Motor neuron (in vitro differentiated cells): Measurements from ENCODE around the gene TMEM141. TPM values are rescaled to one million over a fixed set of nuclear protein-coding genes. Genes with fewer than 3 reads are reported as not detected.

Experiments used
- ATAC-seq, 8 experiments: fragments of 200-7000 bp; cut with Tn5 transposase; replicated peaks in 6 of 8; 2 replicates each; pipeline ENCODE4 v1.8.0; 2021; ENCODE audit warnings: mild to moderate bottlenecking in 8 of 8, moderate library complexity in 8 of 8
- H3K27ac ChIP-seq, 2 donors: fragments of 250-450 bp; sonication (Bioruptor Pico); 2 replicates each; pipeline ENCODE4 v1.9.0; 2021; ENCODE audit warnings: antibody characterized with exemption in 2 of 2, mild to moderate bottlenecking in 2 of 2, moderate library complexity in 1 of 2
- H3K4me1 ChIP-seq, 2 donors: fragments of 250-450 bp; sonication (Bioruptor Pico); replicated peaks in 1 of 2; 2 replicates each; pipeline ENCODE4 v1.6.1; 2021; ENCODE audit warnings: antibody characterized with exemption in 2 of 2, mild to moderate bottlenecking in 2 of 2, moderate library complexity in 1 of 2
- H3K4me3 ChIP-seq, 5 donors: fragments of 250-450 bp; sonication (Bioruptor Pico); 2 replicates each; pipeline ENCODE4 v1.9.0; 2021; ENCODE audit warnings: antibody characterized with exemption in 5 of 5, mild to moderate bottlenecking in 5 of 5, moderate library complexity in 4 of 5
- WGBS, 10 experiments: fragments of 450-650 bp; shearing (Covaris generic); methylation state at CpG; one replicate each; pipeline ENCODE4 v1.0.0; 2022; 5-methylcytosine and 5-hydroxymethylcytosine counted together
- in situ Hi-C, 9 experiments: fragments of 400-800 bp; cut with MboI; loops; one replicate each; pipeline ENCODE4 v1.15.0; 2021; ENCODE audit warnings: low sequenced_read_pairs in 9 of 9, low pct_unique_long_range_greater_than_20kb in 2 of 9; ENCODE audit not compliant: unreplicated experiment in 9 of 9
- total RNA-seq, 8 experiments: library from RNA; unstranded; fragments of 300-600 nt; gene quantifications; 2 replicates each; pipeline versions ENCODE4 v1.2.3 to v1.2.4, GENCODE V29; 2022

The TMEM141 gene
- total RNA-seq, 8 experiments from 2014 or later = 21.7 to 92.7 (median 39.5) TPM

GRCh38 chr9:136820971-136821825 is 30.1 kb downstream of the TMEM141 start:
- Histone ChIP-seq H3K27ac (no peak overlapping the region), H3K4me3 (no peak overlapping the region), H3K4me1 (peaks cover 4 to 5% of the 10 kb centered on the region in 2 donors)
- peak in 6 of 8 experiments; percentile 60 to 85 (median 62) for ATAC-seq
- in situ Hi-C loops = no loop called here
- WGBS, 10 experiments = 44 to 100% (median 64%) methylated on average over 2 to 30 of the region's 83 CpGs; no CpG with 5 or more reads in 2 of the 10 experiments

GRCh38 chr9:136821826-136822544 is 30.8 kb downstream of the TMEM141 start:
- no peak overlapping the region for H3K4me3 ChIP-seq
- in situ Hi-C loops = no loop called here
- no peak overlapping the region for H3K27ac ChIP-seq
- H3K4me1 ChIP-seq = peaks cover 4 to 5% of the 10 kb centered on the region in 2 donors
- ATAC-seq = peak in 4 of 8 experiments; percentile 10 to 13 (median 12)
- 68% methylated on average over 4 of the region's 42 CpGs; no CpG with 5 or more reads in 9 of the 10 experiments for WGBS, 10 experiments

- H3K4me1 ChIP-seq = peaks cover 4 to 5% of the 10 kb centered on the region in 2 donors
- no peak for ATAC-seq
- 80 to 94% (median 91%) methylated on average over 2 to 11 of the region's 30 CpGs; no CpG with 5 or more reads in 6 of the 10 experiments for WGBS, 10 experiments
- in situ Hi-C loops = no loop called here
- H3K27ac ChIP-seq = no peak overlapping the region
- no peak overlapping the region for H3K4me3 ChIP-seq
Observed at GRCh38 chr9:136823136-136824046, 32.2 kb downstream of the TMEM141 start.

GRCh38 chr9:136824496-136825225 is 33.5 kb downstream of the TMEM141 start:
- H3K4me3 ChIP-seq = no peak overlapping the region
- ATAC-seq = no peak
- peaks cover 4 to 5% of the 10 kb centered on the region in 2 donors for H3K4me1 ChIP-seq
- WGBS, 10 experiments = 67 to 100% (median 100%) methylated on average over 1 to 3 of the region's 21 CpGs; no CpG with 5 or more reads in 3 of the 10 experiments
- in situ Hi-C loops = no loop called here
- no peak overlapping the region for H3K27ac ChIP-seq

- Histone ChIP-seq H3K4me1 (peaks cover 4 to 5% of the 10 kb centered on the region in 2 donors), H3K4me3 (no peak overlapping the region), H3K27ac (no peak overlapping the region)
- no peak for ATAC-seq
- in situ Hi-C loops = no loop called here
- WGBS, 10 experiments = 85 to 100% (median 93%) methylated on average over 1 to 4 of the region's 44 CpGs; no CpG with 5 or more reads in 7 of the 10 experiments
Observed at GRCh38 chr9:136825295-136826187, 34.4 kb downstream of the TMEM141 start.

- 100% methylated on average over 2 of the region's 17 CpGs; no CpG with 5 or more reads in 9 of the 10 experiments for WGBS, 10 experiments
Observed at GRCh38 chr9:136826188-136826541, 35.0 kb downstream of the TMEM141 start.

GRCh38 chr9:136826703-136827582 is 35.8 kb downstream of the TMEM141 start:
- ATAC-seq = no peak
- no peak overlapping the region for H3K4me3 ChIP-seq
- 67 to 100% (median 91%) methylated on average over 1 to 7 of the region's 24 CpGs; no CpG with 5 or more reads in 4 of the 10 experiments for WGBS, 10 experiments
- in situ Hi-C loops = no loop called here
- no peak overlapping the region for H3K27ac ChIP-seq
- no peaks in the 10 kb centered on the region for H3K4me1 ChIP-seq

More at GRCh38 chr9:136826188-136826541, 35.0 kb downstream of the TMEM141 start:
- no peak overlapping the region for H3K4me3 ChIP-seq
- no peak for ATAC-seq
- H3K4me1 ChIP-seq = peaks cover under 1 to 1% of the 10 kb centered on the region in 2 donors
- in situ Hi-C loops = no loop called here
- H3K27ac ChIP-seq = no peak overlapping the region

GRCh38 chr9:136827794-136828473 is 36.8 kb downstream of the TMEM141 start:
- WGBS, 10 experiments = 60 to 100% (median 85%) methylated on average over 1 to 2 of the region's 14 CpGs; no CpG with 5 or more reads in 5 of the 10 experiments
- Histone ChIP-seq H3K4me3 (no peak overlapping the region), H3K27ac (no peak overlapping the region), H3K4me1 (no peaks in the 10 kb centered on the region)
- no peak for ATAC-seq
- in situ Hi-C loops = no loop called here

- in situ Hi-C loops = no loop called here
- Histone ChIP-seq H3K4me3 (no peak overlapping the region), H3K27ac (no peak overlapping the region), H3K4me1 (no peaks in the 10 kb centered on the region)
- WGBS, 10 experiments = 87 to 100% (median 99%) methylated on average over 1 to 8 of the region's 31 CpGs; no CpG with 5 or more reads in 2 of the 10 experiments
- no peak for ATAC-seq
Observed at GRCh38 chr9:136828474-136829140, 37.5 kb downstream of the TMEM141 start.

GRCh38 chr9:136829412-136829811 is 38.3 kb downstream of the TMEM141 start:
- WGBS, 10 experiments = 73 to 100% (median 81%) methylated on average over 1 to 4 of the region's 14 CpGs; no CpG with 5 or more reads in 4 of the 10 experiments
- in situ Hi-C loops = no loop called here
- no peak overlapping the region for H3K4me3 ChIP-seq
- ATAC-seq = no peak
- H3K4me1 ChIP-seq = no peaks in the 10 kb centered on the region
- H3K27ac ChIP-seq = no peak overlapping the region
